ENCODE results near the gene TMEM131.
"Not testable (repeated sequence)": the region's sequence is repeated elsewhere in the genome, so short reads cannot be mapped to it uniquely, and the experiment has no call there.

Gene TMEM131

GRCh38 chr2:97961534-97961933 is 34.2 kb downstream of the TMEM131 start:
- DNase-seq (ENCODE audit: low spot score) = peak; percentile 38
- TF ChIP-seq CTCF (IDR thresholded peaks at IDR 0.05; ENCODE audit: extremely low read depth, insufficient read depth, missing control alignments) = no peak
- in situ Hi-C loops (cut with MboI; ENCODE audit: low pct_unique_long_range_greater_than_20kb, low sequenced_read_pairs, unreplicated experiment) = no loop called here

DNA sequence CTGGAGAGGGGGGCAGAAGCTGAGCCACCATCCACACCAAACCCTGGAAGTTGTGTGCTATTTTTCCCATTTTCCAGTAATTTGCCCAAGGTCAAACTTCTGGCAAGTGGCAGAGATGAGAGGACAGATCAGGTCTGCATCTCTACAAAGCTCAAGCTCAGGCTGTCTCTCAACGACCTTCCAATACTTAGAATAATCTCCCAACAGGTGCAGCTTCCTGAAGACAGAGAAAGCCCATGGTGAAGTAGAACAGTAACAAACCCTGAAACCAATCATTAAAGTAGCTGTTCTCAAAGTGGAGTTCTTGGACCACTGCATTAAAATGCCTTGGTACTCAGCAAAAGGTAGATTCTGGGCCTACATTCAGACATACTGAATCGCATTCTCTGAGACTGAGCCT is 37.6 kb downstream of the TMEM131 start:
- TF ChIP-seq CTCF (IDR thresholded peaks at IDR 0.05; ENCODE audit: extremely low read depth, insufficient read depth, missing control alignments) = no peak
- DNase-seq (ENCODE audit: low spot score) = no peak
- in situ Hi-C loops (cut with MboI; ENCODE audit: low pct_unique_long_range_greater_than_20kb, low sequenced_read_pairs, unreplicated experiment) = no loop called here

DNA sequence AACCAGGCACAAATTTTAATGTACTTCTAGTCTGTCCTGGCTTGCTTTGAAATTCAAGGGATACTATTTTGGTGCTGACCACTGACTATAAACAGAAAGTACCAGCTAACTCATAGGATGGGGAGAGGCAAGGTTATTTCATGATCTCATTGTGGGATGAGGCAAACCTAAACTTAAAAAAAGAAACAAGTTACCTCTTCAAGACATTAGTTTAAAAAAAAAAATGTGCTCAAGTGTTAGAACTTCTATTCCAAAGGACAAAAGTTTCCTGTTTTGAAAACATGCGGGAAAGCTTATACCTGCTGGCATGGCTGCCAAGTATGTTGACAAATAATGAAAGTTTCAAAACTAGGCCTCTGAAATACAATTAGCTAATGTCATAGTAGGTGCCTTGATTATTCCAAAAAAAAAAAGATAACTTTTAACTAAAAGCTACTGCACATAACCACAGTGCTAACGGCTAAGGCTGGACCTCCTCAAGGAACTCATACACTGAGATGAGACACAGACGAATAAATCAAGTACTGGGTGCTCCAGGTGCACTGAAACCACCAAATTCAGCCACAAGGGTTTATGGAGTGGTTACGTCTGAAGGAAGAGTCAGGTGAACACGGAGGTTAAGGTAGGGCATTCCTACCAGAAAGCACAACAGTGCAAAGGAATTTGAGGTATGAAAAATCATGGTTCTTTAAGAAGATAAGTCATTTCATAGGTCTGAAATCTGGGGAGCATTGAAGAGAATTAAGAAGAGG is 38.1 kb downstream of the TMEM131 start:
- DNase-seq (ENCODE audit: low spot score) = peak; percentile 24
- in situ Hi-C loops (cut with MboI; ENCODE audit: low pct_unique_long_range_greater_than_20kb, low sequenced_read_pairs, unreplicated experiment) = no loop called here
- no peak for TF ChIP-seq CTCF (IDR thresholded peaks at IDR 0.05; ENCODE audit: extremely low read depth, insufficient read depth, missing control alignments)

DNA sequence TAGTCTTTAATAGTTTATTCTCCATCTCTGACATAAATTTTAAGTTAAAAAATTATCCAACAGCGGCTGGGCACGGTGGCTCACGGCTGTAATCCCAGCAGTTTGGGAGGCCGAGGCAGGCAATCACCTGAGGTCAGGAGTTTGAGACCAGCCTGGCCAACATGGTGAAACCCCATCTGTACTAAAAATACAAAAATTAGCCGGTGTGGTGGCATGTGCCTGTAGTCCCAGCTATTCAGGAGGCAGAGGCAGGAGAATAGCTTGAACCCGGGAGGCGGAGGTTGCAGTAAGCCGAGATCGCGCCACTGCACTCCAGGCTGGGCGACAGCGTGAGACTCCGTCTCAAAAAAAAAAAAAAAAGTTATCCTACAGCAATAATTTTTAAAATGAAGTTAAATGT is 39.0 kb downstream of the TMEM131 start:
- DNase-seq (ENCODE audit: low spot score); in situ Hi-C loops (cut with MboI; ENCODE audit: low pct_unique_long_range_greater_than_20kb, low sequenced_read_pairs, unreplicated experiment): not testable (repeated sequence)

GRCh38 chr2:97953853-97954252 is 41.9 kb downstream of the TMEM131 start:
- DNase-seq (ENCODE audit: low spot score) = no peak
- in situ Hi-C loops (cut with MboI; ENCODE audit: low pct_unique_long_range_greater_than_20kb, low sequenced_read_pairs, unreplicated experiment) = no loop called here
- no peak for TF ChIP-seq CTCF (IDR thresholded peaks at IDR 0.05; ENCODE audit: extremely low read depth, insufficient read depth, missing control alignments)

- no peak for DNase-seq (ENCODE audit: low spot score)
- in situ Hi-C loops (cut with MboI; ENCODE audit: low pct_unique_long_range_greater_than_20kb, low sequenced_read_pairs, unreplicated experiment) = no loop called here
- TF ChIP-seq CTCF (IDR thresholded peaks at IDR 0.05; ENCODE audit: extremely low read depth, insufficient read depth, missing control alignments) = no peak
These were observed 43.4 kb downstream of the TMEM131 start for GRCh38 chr2:97952357-97952756.

GRCh38 chr2:97951155-97951680 is 44.5 kb downstream of the TMEM131 start:
- DNase-seq (ENCODE audit: low spot score) = no peak
- in situ Hi-C loops (cut with MboI; ENCODE audit: low pct_unique_long_range_greater_than_20kb, low sequenced_read_pairs, unreplicated experiment) = no loop called here
- no peak for TF ChIP-seq CTCF (IDR thresholded peaks at IDR 0.05; ENCODE audit: extremely low read depth, insufficient read depth, missing control alignments)

Measured in GM13977 (cell line).